ENCODE measurements around the gene KCNQ5.

Gene KCNQ5

DNA sequence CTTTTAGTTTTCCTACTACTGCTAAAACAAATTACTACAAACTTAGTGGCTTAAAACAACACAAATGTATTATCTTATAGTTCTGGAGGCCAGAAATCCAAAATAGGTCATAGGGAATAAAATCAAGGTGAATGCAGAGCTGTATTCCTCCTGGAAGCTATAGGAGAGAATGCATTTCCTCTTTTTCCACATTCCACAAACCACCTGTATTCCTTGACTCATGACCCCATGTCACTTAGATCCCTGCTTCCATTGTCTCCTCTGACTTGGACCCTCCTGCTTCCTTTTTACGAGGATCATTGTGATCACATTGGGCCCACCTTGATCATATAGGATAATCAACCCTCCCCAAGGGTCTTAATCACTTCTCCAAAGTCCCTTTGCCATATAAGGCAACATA, 200.8 kb downstream of the KCNQ5 start:
- no peak overlapping the region for H3K9ac ChIP-seq (ENCODE audit: low read length)
- no peak overlapping the region for H2AFZ ChIP-seq (ENCODE audit: low read depth, low read length, severe bottlenecking)
- TF ChIP-seq EZH2phosphoT487 (conservative IDR thresholded peaks at IDR 0.05; ENCODE audit: low read length), result no peak
- TF ChIP-seq, protein P1, sequence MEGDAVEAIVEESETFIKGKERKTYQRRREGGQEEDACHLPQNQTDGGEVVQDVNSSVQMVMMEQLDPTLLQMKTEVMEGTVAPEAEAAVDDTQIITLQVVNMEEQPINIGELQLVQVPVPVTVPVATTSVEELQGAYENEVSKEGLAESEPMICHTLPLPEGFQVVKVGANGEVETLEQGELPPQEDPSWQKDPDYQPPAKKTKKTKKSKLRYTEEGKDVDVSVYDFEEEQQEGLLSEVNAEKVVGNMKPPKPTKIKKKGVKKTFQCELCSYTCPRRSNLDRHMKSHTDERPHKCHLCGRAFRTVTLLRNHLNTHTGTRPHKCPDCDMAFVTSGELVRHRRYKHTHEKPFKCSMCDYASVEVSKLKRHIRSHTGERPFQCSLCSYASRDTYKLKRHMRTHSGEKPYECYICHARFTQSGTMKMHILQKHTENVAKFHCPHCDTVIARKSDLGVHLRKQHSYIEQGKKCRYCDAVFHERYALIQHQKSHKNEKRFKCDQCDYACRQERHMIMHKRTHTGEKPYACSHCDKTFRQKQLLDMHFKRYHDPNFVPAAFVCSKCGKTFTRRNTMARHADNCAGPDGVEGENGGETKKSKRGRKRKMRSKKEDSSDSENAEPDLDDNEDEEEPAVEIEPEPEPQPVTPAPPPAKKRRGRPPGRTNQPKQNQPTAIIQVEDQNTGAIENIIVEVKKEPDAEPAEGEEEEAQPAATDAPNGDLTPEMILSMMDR (IDR thresholded peaks at IDR 0.05; ENCODE audit: insufficient read depth, low read length, poor library complexity, severe bottlenecking), result no peak
- H4K20me1 ChIP-seq (ENCODE audit: low read depth, low read length), result peaks cover 7% of the 10 kb centered on the region; the same call in 1 of the 2 replicates
- peaks cover 6% of the 10 kb centered on the region; the same call in 1 of the 2 replicates for H3K9me3 ChIP-seq (ENCODE audit: insufficient read depth, low read length)
- no peak overlapping the region for H3K4me3 ChIP-seq (ENCODE audit: insufficient read depth, low read length, poor library complexity, severe bottlenecking)
- peaks cover 4% of the 10 kb centered on the region; the same call in 1 of the 2 replicates for H3K36me3 ChIP-seq (ENCODE audit: low read length)
- H3F3A ChIP-seq (ENCODE audit: insufficient read depth), result no peaks in the 10 kb centered on the region
- H3K27ac ChIP-seq (ENCODE audit: low read depth, low read length), result no peak overlapping the region
- H3K9me2 ChIP-seq (replicated peaks; ENCODE audit: insufficient read depth, low read length), result no peaks in the 10 kb centered on the region
- H3K27me3 ChIP-seq (ENCODE audit: low read length), result no peaks in the 10 kb centered on the region
- peaks cover 49% of the 10 kb centered on the region for H3K79me2 ChIP-seq (ENCODE audit: insufficient read depth, low read length)
- no peak overlapping the region for H3K4me2 ChIP-seq (ENCODE audit: low read depth, low read length, poor library complexity, severe bottlenecking)

- Histone ChIP-seq H3K4me2 (ENCODE audit: low read depth, low read length, poor library complexity, severe bottlenecking) (no peak overlapping the region), H3K9ac (ENCODE audit: low read length) (no peak overlapping the region)
Measured at GRCh38 chr6:72824833-72825232, 203.0 kb downstream of the KCNQ5 start.

GRCh38 chr6:72825315-72825911, 203.5 kb downstream of the KCNQ5 start:
- Histone ChIP-seq H3K36me3 (ENCODE audit: low read length) (peaks cover 12% of the 10 kb centered on the region), H2AFZ (ENCODE audit: low read depth, low read length, severe bottlenecking) (no peak overlapping the region), H3K9me2 (replicated peaks; ENCODE audit: insufficient read depth, low read length) (no peaks in the 10 kb centered on the region), H3K27ac (ENCODE audit: low read depth, low read length) (no peak overlapping the region), H3K79me2 (ENCODE audit: insufficient read depth, low read length) (peaks cover 60% of the 10 kb centered on the region), H3K9ac (ENCODE audit: low read length) (no peak overlapping the region), H3K9me3 (ENCODE audit: insufficient read depth, low read length) (peaks cover 12% of the 10 kb centered on the region; the same call in 1 of the 2 replicates), H4K20me1 (ENCODE audit: low read depth, low read length) (peaks cover 5% of the 10 kb centered on the region; the same call in 1 of the 2 replicates), H3K27me3 (ENCODE audit: low read length) (no peaks in the 10 kb centered on the region), H3K4me3 (ENCODE audit: insufficient read depth, low read length, poor library complexity, severe bottlenecking) (no peak overlapping the region), H3F3A (ENCODE audit: insufficient read depth) (no peaks in the 10 kb centered on the region), H3K4me2 (ENCODE audit: low read depth, low read length, poor library complexity, severe bottlenecking) (no peak overlapping the region)
- TF ChIP-seq, protein P1 (IDR thresholded peaks at IDR 0.05; ENCODE audit: insufficient read depth, low read length, poor library complexity, severe bottlenecking), result no peak
- no peak for TF ChIP-seq EZH2phosphoT487 (conservative IDR thresholded peaks at IDR 0.05; ENCODE audit: low read length)

More at GRCh38 chr6:72824833-72825232, 203.0 kb downstream of the KCNQ5 start:
- H3K9me2 ChIP-seq (replicated peaks; ENCODE audit: insufficient read depth, low read length), result no peaks in the 10 kb centered on the region
- peaks cover 12% of the 10 kb centered on the region; the same call in 1 of the 2 replicates for H3K9me3 ChIP-seq (ENCODE audit: insufficient read depth, low read length)
- no peak overlapping the region for H2AFZ ChIP-seq (ENCODE audit: low read depth, low read length, severe bottlenecking)
- TF ChIP-seq EZH2phosphoT487 (conservative IDR thresholded peaks at IDR 0.05; ENCODE audit: low read length), result no peak
- TF ChIP-seq, protein P1 (IDR thresholded peaks at IDR 0.05; ENCODE audit: insufficient read depth, low read length, poor library complexity, severe bottlenecking), result no peak
- H3K4me3 ChIP-seq (ENCODE audit: insufficient read depth, low read length, poor library complexity, severe bottlenecking), result no peak overlapping the region
- H3F3A ChIP-seq (ENCODE audit: insufficient read depth), result no peaks in the 10 kb centered on the region
- H3K27me3 ChIP-seq (ENCODE audit: low read length), result no peaks in the 10 kb centered on the region
- H4K20me1 ChIP-seq (ENCODE audit: low read depth, low read length), result peaks cover 7% of the 10 kb centered on the region; the same call in 1 of the 2 replicates
- H3K27ac ChIP-seq (ENCODE audit: low read depth, low read length), result no peak overlapping the region
- peaks cover 12% of the 10 kb centered on the region for H3K36me3 ChIP-seq (ENCODE audit: low read length)
- peaks cover 63% of the 10 kb centered on the region for H3K79me2 ChIP-seq (ENCODE audit: insufficient read depth, low read length)

Measured in SU-DHL-6 (cell line).